Upper lobe of left lung (tissue), 4 donors: Measurements from ENCODE around the gene SND1.

ENCODE experiments used
- CTCF ChIP-seq, 6 experiments: fragments of 450-650 bp in 4 of 6; fragments of 200-600 bp in 2 of 6; sonication (generic) in 2 of 6; IDR thresholded peaks; one replicate each; pipeline ENCODE4 v1.5.1; 2016 to 2019; ENCODE audit warnings: antibody characterized with exemption in 6 of 6
- POLR2A ChIP-seq, 4 donors: fragments of 450-650 bp; IDR thresholded peaks; one replicate each; pipeline ENCODE4 v1.5.1; 2016 to 2017; ENCODE audit warnings: antibody characterized with exemption in 4 of 4, mild to moderate bottlenecking in 2 of 4

- TF ChIP-seq CTCF (IDR thresholded peaks at IDR 0.05) (no peak), POLR2A (IDR thresholded peaks at IDR 0.05) (no peak)
Measured at GRCh38 chr7:128090492-128090891, 438.5 kb downstream of the SND1 start.
